ENCODE measurements around the gene STARD6. TPM values are rescaled to one million over a fixed set of nuclear protein-coding genes. Genes with fewer than 3 reads are reported as not detected.

STARD6 gene
- total and polyA plus RNA-seq, 2 experiments from 2014 or later, result not detected

DNA sequence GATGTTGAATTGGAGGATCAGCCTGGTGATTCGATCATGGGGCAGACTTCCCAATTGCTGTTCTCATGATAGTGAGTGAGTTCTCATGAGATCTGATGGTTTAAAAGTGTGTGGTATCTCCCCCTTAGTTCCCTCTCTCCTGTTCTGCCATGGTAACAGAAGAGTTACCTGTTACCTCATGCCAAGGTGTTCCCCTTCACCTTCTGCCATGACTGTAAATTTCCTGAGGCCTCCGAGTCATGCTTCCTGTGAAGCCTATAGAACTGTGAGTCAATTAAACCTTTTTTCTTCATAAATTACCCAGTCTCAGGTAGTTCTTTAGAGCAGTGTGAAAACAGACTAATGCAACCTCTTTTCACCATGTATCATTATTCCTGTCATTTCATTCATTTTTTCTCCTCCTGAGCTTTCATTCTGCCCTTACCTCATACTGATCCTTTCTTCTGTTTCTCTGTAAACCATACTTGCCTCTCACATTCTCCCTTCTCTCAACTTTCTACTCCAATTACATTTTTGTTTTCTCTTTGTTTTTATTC lies 22.0 kb downstream of the STARD6 start:
- Histone ChIP-seq H3K9ac (no peak overlapping the region), H3K9me2 (ENCODE audit: insufficient read depth) (no peaks in the 10 kb centered on the region), H3F3A (ENCODE audit: insufficient read depth) (no peaks in the 10 kb centered on the region), H3K4me1 (ENCODE audit: insufficient read depth) (no peaks in the 10 kb centered on the region), H3K4me3 (no peak overlapping the region), H3K4me2 (ENCODE audit: unreplicated experiment) (no peak overlapping the region), H3K79me2 (ENCODE audit: insufficient read depth) (no peaks in the 10 kb centered on the region), H3K36me3 (ENCODE audit: low read depth) (no peaks in the 10 kb centered on the region), H4K20me1 (ENCODE audit: insufficient read depth) (no peaks in the 10 kb centered on the region), H2AFZ (no peak overlapping the region), H3K27ac (no peak overlapping the region), H3K9me3 (ENCODE audit: low read depth) (no peaks in the 10 kb centered on the region), H3K27me3 (replicated peaks; ENCODE audit: insufficient read depth) (peaks cover 4% of the 10 kb centered on the region; the same call in 1 of the 2 replicates)
- DNase-seq, result no peak
- in situ Hi-C loops (cut with MboI), result no loop called here
- 52 to 63% methylated on average over 2 of the region's 2 CpGs for WGBS, 2 experiments (ENCODE audit: low coverage in 1 of 2, low lambda C conversion rate in 2 of 2, missing lambda C conversion rate in 2 of 2)
- no peak for TF ChIP-seq EZH2phosphoT487 (IDR thresholded peaks at IDR 0.05; ENCODE audit: insufficient read depth, low read depth)
- no peak for TF ChIP-seq EZH2 (IDR thresholded peaks at IDR 0.05; ENCODE audit: insufficient read depth, poor library complexity, severe bottlenecking)

GRCh38 chr18:54330768-54331548 lies 26.7 kb downstream of the STARD6 start:
- H3K79me2 ChIP-seq (ENCODE audit: insufficient read depth), result no peaks in the 10 kb centered on the region
- TF ChIP-seq EZH2phosphoT487 (IDR thresholded peaks at IDR 0.05; ENCODE audit: insufficient read depth, low read depth) (no peak), EZH2 (IDR thresholded peaks at IDR 0.05; ENCODE audit: insufficient read depth, poor library complexity, severe bottlenecking) (no peak)
- H4K20me1 ChIP-seq (ENCODE audit: insufficient read depth), result no peaks in the 10 kb centered on the region
- no peak overlapping the region for H3K4me2 ChIP-seq (ENCODE audit: unreplicated experiment)
- no peak overlapping the region for H3K27ac ChIP-seq
- no peak overlapping the region for H3K4me3 ChIP-seq
- no peaks in the 10 kb centered on the region for H3K9me3 ChIP-seq (ENCODE audit: low read depth)
- DNase-seq, result peak; percentile 14
- no peaks in the 10 kb centered on the region for H3K36me3 ChIP-seq (ENCODE audit: low read depth)
- H3K9me2 ChIP-seq (ENCODE audit: insufficient read depth), result no peaks in the 10 kb centered on the region
- no peaks in the 10 kb centered on the region for H3K27me3 ChIP-seq (replicated peaks; ENCODE audit: insufficient read depth)
- H3F3A ChIP-seq (ENCODE audit: insufficient read depth), result no peaks in the 10 kb centered on the region
- in situ Hi-C loops (cut with MboI), result no loop called here
- H2AFZ ChIP-seq, result peak overlapping the region; percentile 23; the same call in 1 of the 2 replicates
- H3K9ac ChIP-seq, result no peak overlapping the region
- no peaks in the 10 kb centered on the region for H3K4me1 ChIP-seq (ENCODE audit: insufficient read depth)
- WGBS, 2 experiments (ENCODE audit: low coverage in 1 of 2, low lambda C conversion rate in 2 of 2, missing lambda C conversion rate in 2 of 2), result 43% methylated on average over 6 of the region's 6 CpGs

- Histone ChIP-seq H3K4me3 (no peak overlapping the region), H3K9me3 (ENCODE audit: low read depth) (no peaks in the 10 kb centered on the region), H3K27ac (no peak overlapping the region), H3K4me2 (ENCODE audit: unreplicated experiment) (no peak overlapping the region), H3K9ac (no peak overlapping the region), H3F3A (ENCODE audit: insufficient read depth) (no peaks in the 10 kb centered on the region), H3K36me3 (ENCODE audit: low read depth) (no peaks in the 10 kb centered on the region), H3K9me2 (ENCODE audit: insufficient read depth) (no peaks in the 10 kb centered on the region), H3K4me1 (ENCODE audit: insufficient read depth) (no peaks in the 10 kb centered on the region), H3K79me2 (ENCODE audit: insufficient read depth) (no peaks in the 10 kb centered on the region), H4K20me1 (ENCODE audit: insufficient read depth) (no peaks in the 10 kb centered on the region), H3K27me3 (replicated peaks; ENCODE audit: insufficient read depth) (no peaks in the 10 kb centered on the region), H2AFZ (no peak overlapping the region)
- DNase-seq, result no peak
- in situ Hi-C loops (cut with MboI), result no loop called here
- TF ChIP-seq EZH2 (IDR thresholded peaks at IDR 0.05; ENCODE audit: insufficient read depth, poor library complexity, severe bottlenecking), result no peak
- no peak for TF ChIP-seq EZH2phosphoT487 (IDR thresholded peaks at IDR 0.05; ENCODE audit: insufficient read depth, low read depth)
These were observed 27.9 kb downstream of the STARD6 start for GRCh38 chr18:54329787-54330186.

DNA sequence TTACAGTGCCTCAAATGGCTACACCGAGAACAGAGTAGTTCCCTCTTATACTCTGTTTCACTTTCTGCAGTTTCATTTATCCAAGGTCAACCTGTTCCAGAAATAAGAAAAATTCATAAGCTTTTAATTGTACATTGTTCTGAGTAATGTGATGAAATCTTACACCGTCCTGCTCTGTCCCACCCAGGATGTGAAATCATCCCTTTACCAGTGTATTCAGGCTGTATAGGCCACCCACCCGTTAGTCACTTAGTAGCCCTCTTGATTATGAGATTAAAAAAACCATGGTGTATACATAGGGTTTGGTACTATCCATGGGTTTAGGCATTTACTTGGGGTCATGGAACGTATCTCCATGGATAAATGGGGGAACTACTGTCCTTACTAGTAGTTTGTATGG lies 29.8 kb downstream of the STARD6 start:
- Histone ChIP-seq H3K79me2 (ENCODE audit: insufficient read depth) (no peaks in the 10 kb centered on the region), H3K9me2 (ENCODE audit: insufficient read depth) (no peaks in the 10 kb centered on the region), H3K4me2 (ENCODE audit: unreplicated experiment) (no peak overlapping the region), H3K4me1 (ENCODE audit: insufficient read depth) (no peaks in the 10 kb centered on the region), H3F3A (ENCODE audit: insufficient read depth) (no peaks in the 10 kb centered on the region), H3K9ac (no peak overlapping the region), H4K20me1 (ENCODE audit: insufficient read depth) (no peaks in the 10 kb centered on the region), H2AFZ (no peak overlapping the region), H3K27ac (no peak overlapping the region), H3K27me3 (replicated peaks; ENCODE audit: insufficient read depth) (no peaks in the 10 kb centered on the region), H3K4me3 (no peak overlapping the region), H3K36me3 (ENCODE audit: low read depth) (no peaks in the 10 kb centered on the region), H3K9me3 (ENCODE audit: low read depth) (no peaks in the 10 kb centered on the region)
- in situ Hi-C loops (cut with MboI), result no loop called here
- WGBS, 2 experiments (ENCODE audit: low coverage in 1 of 2, low lambda C conversion rate in 2 of 2, missing lambda C conversion rate in 2 of 2), result 69 to 71% methylated on average over 4 of the region's 4 CpGs
- TF ChIP-seq EZH2 (IDR thresholded peaks at IDR 0.05; ENCODE audit: insufficient read depth, poor library complexity, severe bottlenecking), result no peak
- no peak for TF ChIP-seq EZH2phosphoT487 (IDR thresholded peaks at IDR 0.05; ENCODE audit: insufficient read depth, low read depth)
- DNase-seq, result no peak
